K562 (cell line): ENCODE measurements around the gene COA6. TPM values are rescaled to one million over a fixed set of nuclear protein-coding genes. Genes with fewer than 3 reads are reported as not detected.
A peak's percentile ranks its signal among the peaks of the same experiment; 100 is the strongest.

Experiments used
- ATAC-seq: fragments of 200-7000 bp; cut with Tn5 transposase; 3 replicates; pipeline ENCODE4 v1.9.1; 2020; ENCODE audit warnings: moderate library complexity
- BruUV-seq: library from RNA; stranded (reverse); fragments of 400-500 nt; replicated peaks from 2 replicates; lab custom pipeline; 2021; lab: Mats Ljungman, UMichigan
- CTCF ChIA-PET: fragments of 300-600 bp; formaldehyde crosslinking; extraction: SDS; loops from one replicate; lab custom pipeline; 2021; ENCODE audit warnings: low intra/inter-chr PET ratio; lab: Yijun Ruan, JAX
- POLR2A ChIA-PET: fragments of 300-600, 350-650 bp; sonication (Branson Sonifier 250); formaldehyde crosslinking; extraction: SDS; loops from one replicate; lab custom pipeline; 2021; ENCODE audit warnings: antibody characterized with exemption, inconsistent platforms; lab: Yijun Ruan, JAX
- DNase-seq, 4 experiments: peaks; one replicate each; pipeline versions ENCODE4 v3.0.0 to v3.0.0-alpha.2; 2011 to 2018; ENCODE audit warnings: low spot score in 3 of 4, mixed read lengths in 3 of 4; ENCODE audit errors: extremely low read depth in 1 of 4
- FAIRE-seq: peaks from 2 replicates; lab custom pipeline; 2011; peaks lifted over from hg19 to GRCh38; lab: Jason Lieb, UNC
- H2AFZ ChIP-seq: 2 replicates; pipeline ENCODE4 v1.6.0; 2011; ENCODE audit warnings: low read depth, low read length, control low read depth, inconsistent platforms
- H3K27ac ChIP-seq: fragments of 200-600 bp; 3 replicates; pipeline ENCODE4 v1.8.0; 2011; ENCODE audit warnings: low read depth, mild to moderate bottlenecking, control low read depth, inconsistent platforms, low read length, moderate library complexity, mixed read lengths; ENCODE audit errors: extremely low read depth
- H3K27me3 ChIP-seq, 2 experiments: fragments of 300-600 bp in 1 of 2; 2 replicates in 1 of 2; 3 replicates in 1 of 2; pipeline versions ENCODE4 v1.6.0 to v1.8.0; 2011; ENCODE audit warnings: inconsistent platforms in 2 of 2, low read length in 2 of 2, mild to moderate bottlenecking in 1 of 2, mixed read lengths in 1 of 2, moderate library complexity in 1 of 2; ENCODE audit not compliant: control insufficient read depth in 2 of 2, insufficient read depth in 2 of 2
- H3K36me3 ChIP-seq: fragments of 300-600 bp; 3 replicates; pipeline ENCODE4 v1.8.0; 2011; ENCODE audit warnings: mild to moderate bottlenecking, low read length, inconsistent platforms; ENCODE audit not compliant: control insufficient read depth, insufficient read depth
- H3K4me1 ChIP-seq, 2 experiments: fragments of 200-600 bp in 1 of 2; replicated peaks in 1 of 2; 2 replicates in 1 of 2; 3 replicates in 1 of 2; pipeline versions ENCODE4 v1.5.1 to v1.8.0; 2011; ENCODE audit warnings: inconsistent platforms in 2 of 2, low read length in 2 of 2, mild to moderate bottlenecking in 1 of 2, mixed read lengths in 1 of 2, moderate library complexity in 1 of 2; ENCODE audit not compliant: control insufficient read depth in 2 of 2, insufficient read depth in 2 of 2
- H3K4me2 ChIP-seq: 2 replicates; pipeline ENCODE4 v1.6.1; 2011; ENCODE audit warnings: low read length, control low read depth, inconsistent platforms, mixed read lengths; ENCODE audit not compliant: insufficient read depth
- H3K4me3 ChIP-seq: fragments of 200-600 bp; sonication (generic), shearing (Covaris generic); 2 replicates; pipeline ENCODE4 v1.5.1; 2016; ENCODE audit warnings: control low read depth, inconsistent platforms
- H3K79me2 ChIP-seq: fragments of 200-600 bp; 3 replicates; pipeline ENCODE4 v1.8.0; 2011; ENCODE audit warnings: low read length, inconsistent platforms; ENCODE audit not compliant: control insufficient read depth, insufficient read depth
- H3K9ac ChIP-seq, 2 experiments: 2 replicates each; pipeline versions ENCODE4 v1.6.0 to v1.6.1; 2011; ENCODE audit warnings: low read depth in 2 of 2, low read length in 2 of 2, control low read depth in 1 of 2, inconsistent platforms in 1 of 2, mild to moderate bottlenecking in 1 of 2, mixed read lengths in 1 of 2; ENCODE audit not compliant: insufficient read depth in 1 of 2
- H3K9me1 ChIP-seq: one replicate; pipeline ENCODE4 v1.6.0; 2011; ENCODE audit warnings: inconsistent platforms, mild to moderate bottlenecking, low read length, moderate library complexity; ENCODE audit not compliant: control insufficient read depth, insufficient read depth
- H3K9me3 ChIP-seq: replicated peaks from 2 replicates; pipeline ENCODE4 v1.5.1; 2011; ENCODE audit warnings: low read depth, low read length, inconsistent platforms; ENCODE audit not compliant: control insufficient read depth, insufficient read depth
- H4K20me1 ChIP-seq: replicated peaks from 2 replicates; pipeline ENCODE4 v1.6.1; 2011; ENCODE audit warnings: low read length, inconsistent platforms, mixed read lengths; ENCODE audit not compliant: control insufficient read depth, insufficient read depth
- CEBPB ChIP-seq: fragments of 450-650 bp; IDR thresholded peaks from 2 replicates; pipeline ENCODE4 v1.6.1; 2016; ENCODE audit warnings: missing genetic modification characterization, missing compliant biosample characterization
- CEBPG ChIP-seq, 3 experiments: fragments of 200-800 bp in 1 of 3; sonication (Bioruptor generic) in 1 of 3; sonication (generic) in 1 of 3; formaldehyde crosslinking in 1 of 3; IDR thresholded peaks in 2 of 3; conservative IDR thresholded peaks in 1 of 3; 2 replicates each; pipeline versions ENCODE4 v1.6.1 to v1.8.0; 2016 to 2022; ENCODE audit warnings: missing compliant biosample characterization in 2 of 3, missing genetic modification characterization in 2 of 3, mild to moderate bottlenecking in 1 of 3, missing genetic modification reagents in 1 of 3
- EZH2 ChIP-seq: IDR thresholded peaks from 2 replicates; pipeline ENCODE4 v1.6.1; 2012; ENCODE audit warnings: low read depth, mild to moderate bottlenecking, inconsistent platforms, low read length, borderline replicate concordance
- KDM5B ChIP-seq: fragments of 200-600 bp; sonication (generic); IDR thresholded peaks from 2 replicates; pipeline ENCODE4 v1.6.1; 2012; ENCODE audit warnings: low read depth, mild to moderate bottlenecking, moderate library complexity, low read length, control low read depth, inconsistent platforms; ENCODE audit not compliant: insufficient replicate concordance
- WGBS: fragments of 100-300 bp; shearing (Covaris generic); methylation state at CpG from one replicate; pipeline ENCODE4 v1.1.6; 2016; ENCODE audit warnings: low coverage, mixed read lengths; ENCODE audit not compliant: insufficient coverage; ENCODE audit errors: missing lambda C conversion rate; 5-methylcytosine and 5-hydroxymethylcytosine counted together
- in situ Hi-C: fragments of 300-500 bp; cut with MboI; formaldehyde crosslinking; loops from 4 replicates; pipeline ENCODE4 v1.15.0; 2018; ENCODE audit warnings: inconsistent platforms, mixed read lengths
- intact Hi-C: fragments of 100-400 bp; cut with micrococcal nuclease; formaldehyde crosslinking; loops from 2 replicates; pipeline ENCODE4 v1.14.2; 2022
- polyA plus RNA-seq, 8 experiments: library from polyadenylated mRNA; depleted of rRNA in 4 of 8; stranded (reverse) in 5 of 8; unstranded in 3 of 8; fragments of >200 nt; fragmentation: Nextera tagmentation in 2 of 8; fragmentation: Illumina TruSeq in 1 of 8; extraction: Ambion mirVana in 2 of 8; extraction: Trizol in 1 of 8; gene quantifications; 2 replicates each; pipeline versions ENCODE4 v1.2.1 to v1.2.3, GENCODE V29; 2011 to 2014; ENCODE audit warnings: inconsistent platforms in 1 of 8, missing spikeins in 1 of 8
- total RNA-seq, 7 experiments: library from RNA; depleted of rRNA in 6 of 7; stranded (reverse); fragments of >200 nt in 6 of 7; fragmentation: Illumina TruSeq in 2 of 7; extraction: Trizol in 2 of 7; gene quantifications; 2 replicates each; pipeline versions ENCODE4 v1.2.1 to v1.2.3, GENCODE V29; 2011 to 2021; ENCODE audit warnings: low replicate concordance in 1 of 7
- TF ChIP-seq, protein P1 (sequence below): IDR thresholded peaks from 2 replicates; pipeline ENCODE4 v1.6.1; 2012; ENCODE audit warnings: low read depth, low read length, improper control_type of control experiment, borderline replicate concordance

COA6 gene
- total and polyA plus RNA-seq, 9 of the 15 experiments (the other 6 are each of a cell fraction or from before 2014, with no cell fraction given) = 77.7 to 187 (median 134) TPM

DNA sequence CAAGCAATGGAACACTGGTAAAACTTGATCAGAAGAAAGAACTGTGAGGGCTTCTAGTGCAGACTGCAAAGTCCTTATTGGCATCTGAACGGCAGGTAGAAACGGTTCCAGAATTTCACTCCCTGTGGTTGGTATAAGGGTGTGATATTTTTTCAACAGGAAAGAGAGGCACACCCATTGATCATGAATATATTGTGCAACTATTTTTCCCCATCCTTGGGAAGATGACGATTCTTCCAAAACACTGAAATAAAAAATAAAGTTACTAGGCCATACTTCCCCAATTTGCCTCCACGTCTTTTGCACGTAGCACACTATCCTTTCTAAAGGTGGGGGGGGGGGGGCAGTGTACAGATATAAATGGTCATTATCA is 56.2 kb downstream of the COA6 start:
- Histone ChIP-seq H3K36me3 (peaks cover 31% of the 10 kb centered on the region; the same call in 1 of the 3 replicates), H3K4me3 (no peak overlapping the region), H3K79me2 (no peaks in the 10 kb centered on the region), H3K27ac (no peak overlapping the region)
- no peak for DNase-seq
- intact Hi-C loops = no loop called here
- TF ChIP-seq CEBPG (CRISPR knock-in tag; IDR thresholded peaks at IDR 0.05) (no peak), CEBPG (tag; conservative IDR thresholded peaks at IDR 0.05 in 1 of 2, IDR thresholded peaks at IDR 0.05 in 1 of 2) (peak; percentile 9 to 27; a peak in 3 of 4 replicates), EZH2 (no peak), CEBPB (tag) (peak; percentile 47), KDM5B (no peak)
- TF ChIP-seq, protein P1, sequence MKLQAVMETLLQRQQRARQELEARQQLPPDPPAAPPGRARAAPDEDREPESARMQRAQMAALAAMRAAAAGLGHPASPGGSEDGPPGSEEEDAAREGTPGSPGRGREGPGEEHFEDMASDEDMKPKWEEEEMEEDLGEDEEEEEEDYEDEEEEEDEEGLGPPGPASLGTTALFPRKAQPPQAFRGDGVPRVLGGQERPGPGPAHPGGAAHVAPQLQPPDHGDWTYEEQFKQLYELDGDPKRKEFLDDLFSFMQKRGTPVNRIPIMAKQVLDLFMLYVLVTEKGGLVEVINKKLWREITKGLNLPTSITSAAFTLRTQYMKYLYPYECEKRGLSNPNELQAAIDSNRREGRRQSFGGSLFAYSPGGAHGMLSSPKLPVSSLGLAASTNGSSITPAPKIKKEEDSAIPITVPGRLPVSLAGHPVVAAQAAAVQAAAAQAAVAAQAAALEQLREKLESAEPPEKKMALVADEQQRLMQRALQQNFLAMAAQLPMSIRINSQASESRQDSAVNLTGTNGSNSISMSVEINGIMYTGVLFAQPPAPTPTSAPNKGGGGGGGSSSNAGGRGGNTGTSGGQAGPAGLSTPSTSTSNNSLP = no peak
- TF ChIP-seq, all 486 proteins: peak for 2
- POLR2A ChIA-PET = no interaction called here
- Histone ChIP-seq H3K4me2 (no peak overlapping the region), H3K9me1 (no peaks in the 10 kb centered on the region), H2AFZ (no peak overlapping the region), H3K4me1 (peaks cover 0 to 11% of the 10 kb centered on the region in 2 experiments; a peak in 3 of 5 replicates), H3K27me3 (no peaks in the 10 kb centered on the region), H3K9ac (no peak overlapping the region), H3K9me3 (no peaks in the 10 kb centered on the region), H4K20me1 (no peaks in the 10 kb centered on the region)
- ATAC-seq = no peak
- CTCF ChIA-PET = no interaction called here
- WGBS = 81% methylated on average over 5 of the region's 5 CpGs
- in situ Hi-C loops = no loop called here
- FAIRE-seq = no peak
- no TSS peak for BruUV-seq
